Inflammatory macrophage treated with lipopolysaccharide for 1 hour (primary cell): ENCODE results near the gene LANCL3.
A peak's percentile ranks its signal among the peaks of the same experiment; 100 is the strongest.
"Not testable (repeated sequence)": the region's sequence is repeated elsewhere in the genome, so short reads cannot be mapped to it uniquely, and the experiment has no call there.

Experiments used
- DNase-seq, 2 donors: peaks; one replicate each; pipeline ENCODE4 v3.0.0-alpha.2; 2020 to 2022

Gene LANCL3

GRCh38 chrX:37627602-37628001, 56.1 kb downstream of the LANCL3 start:
- no peak for DNase-seq

GRCh38 chrX:37638047-37638446, 66.6 kb downstream of the LANCL3 start:
- DNase-seq: no peak

GRCh38 chrX:37640142-37640541, 68.7 kb downstream of the LANCL3 start:
- no peak for DNase-seq

- no peak for DNase-seq
Measured at GRCh38 chrX:37641859-37642258, 70.4 kb downstream of the LANCL3 start.

GRCh38 chrX:37644381-37645305, 73.2 kb downstream of the LANCL3 start:
- no peak for DNase-seq

- DNase-seq: no peak
Measured at GRCh38 chrX:37646254-37646653, 74.8 kb downstream of the LANCL3 start.

GRCh38 chrX:37650879-37651278, 79.4 kb downstream of the LANCL3 start:
- DNase-seq: not testable (repeated sequence)

GRCh38 chrX:37651921-37652452, 80.5 kb downstream of the LANCL3 start:
- no peak for DNase-seq

GRCh38 chrX:37652589-37653231, 81.2 kb downstream of the LANCL3 start:
- DNase-seq: no peak

GRCh38 chrX:37653397-37654085, 82.1 kb downstream of the LANCL3 start:
- DNase-seq: no peak

- no peak for DNase-seq
Measured at GRCh38 chrX:37658343-37659030, 87.0 kb downstream of the LANCL3 start.

- DNase-seq: no peak
Measured at GRCh38 chrX:37659047-37659446, 87.6 kb downstream of the LANCL3 start.

- DNase-seq: peak in 1 of 2 donors; percentile 5
Measured at GRCh38 chrX:37662181-37662580, 90.7 kb downstream of the LANCL3 start.

- DNase-seq: no peak
Measured at GRCh38 chrX:37666516-37666915, 95.1 kb downstream of the LANCL3 start.

GRCh38 chrX:37667141-37667540, 95.7 kb downstream of the LANCL3 start:
- DNase-seq: no peak

- DNase-seq: no peak
Measured at GRCh38 chrX:37672563-37672962, 101.1 kb downstream of the LANCL3 start.

- no peak for DNase-seq
Measured at GRCh38 chrX:37676811-37677210, 105.3 kb downstream of the LANCL3 start.

GRCh38 chrX:37677243-37677642, 105.8 kb downstream of the LANCL3 start:
- no peak for DNase-seq

GRCh38 chrX:37677765-37678164, 106.3 kb downstream of the LANCL3 start:
- no peak for DNase-seq

- no peak for DNase-seq
Measured at GRCh38 chrX:37678574-37678973, 107.1 kb downstream of the LANCL3 start.

GRCh38 chrX:37679230-37679629, 107.8 kb downstream of the LANCL3 start:
- no peak for DNase-seq

GRCh38 chrX:37679888-37680287, 108.4 kb downstream of the LANCL3 start:
- DNase-seq: no peak

- no peak for DNase-seq
Measured at GRCh38 chrX:37684426-37684825, 113.0 kb downstream of the LANCL3 start.
